DND-41 (cell line): ENCODE data around the gene CIROP.

Experiments used
- ATAC-seq: fragments of 200-7000 bp; cut with Tn5 transposase; 3 replicates; pipeline ENCODE4 v1.9.1; 2021; ENCODE audit warnings: low read depth; ENCODE audit not compliant: insufficient read depth
- DNase-seq: peaks from one replicate; pipeline ENCODE4 v3.0.0-alpha.2; 2020
- H2AFZ ChIP-seq: 2 replicates; pipeline ENCODE4 v1.6.0; 2012; ENCODE audit warnings: low read depth, low read length
- H3K27ac ChIP-seq: 2 replicates; pipeline ENCODE4 v1.5.1; 2012; ENCODE audit warnings: low read length, inconsistent platforms
- H3K27me3 ChIP-seq: fragments of 200-600 bp; sonication (generic); 2 replicates; pipeline ENCODE4 v1.6.0; 2012; ENCODE audit warnings: low read length, mild to moderate bottlenecking, inconsistent platforms; ENCODE audit not compliant: insufficient read depth, poor library complexity
- H3K36me3 ChIP-seq: 2 replicates; pipeline ENCODE4 v1.5.1; 2012; ENCODE audit warnings: low read length, inconsistent platforms; ENCODE audit not compliant: insufficient read depth
- H3K4me1 ChIP-seq: 2 replicates; pipeline ENCODE4 v1.5.1; 2012; ENCODE audit warnings: mild to moderate bottlenecking, low read length; ENCODE audit not compliant: insufficient read depth
- H3K4me2 ChIP-seq: 2 replicates; pipeline ENCODE4 v1.6.0; 2012; ENCODE audit warnings: mild to moderate bottlenecking, moderate library complexity, low read length, inconsistent platforms; ENCODE audit not compliant: insufficient read depth
- H3K4me3 ChIP-seq, 2 experiments: fragments of 200-600 bp in 1 of 2; shearing (Covaris generic) in 1 of 2; 2 replicates each; pipeline ENCODE4 v1.5.1; 2012 to 2016; ENCODE audit warnings: inconsistent platforms in 2 of 2, low read length in 2 of 2, mild to moderate bottlenecking in 2 of 2, low read depth in 1 of 2, moderate library complexity in 1 of 2
- H3K79me2 ChIP-seq: 2 replicates; pipeline ENCODE4 v1.6.0; 2012; ENCODE audit warnings: low read length, inconsistent platforms; ENCODE audit not compliant: insufficient read depth
- H3K9ac ChIP-seq: 2 replicates; pipeline ENCODE4 v1.6.0; 2012; ENCODE audit warnings: low read depth, mild to moderate bottlenecking, inconsistent platforms, low read length, moderate library complexity
- H3K9me3 ChIP-seq: 2 replicates; pipeline ENCODE4 v1.5.1; 2012; ENCODE audit warnings: low read length, moderate library complexity, mild to moderate bottlenecking, inconsistent platforms; ENCODE audit not compliant: insufficient read depth, severe bottlenecking
- H4K20me1 ChIP-seq: 2 replicates; pipeline ENCODE4 v1.6.0; 2012; ENCODE audit warnings: low read length; ENCODE audit not compliant: insufficient read depth
- CTCF ChIP-seq: IDR thresholded peaks from 2 replicates; pipeline ENCODE4 v1.5.1; 2012; ENCODE audit warnings: borderline replicate concordance, low read length, moderate library complexity, mild to moderate bottlenecking; ENCODE audit not compliant: poor library complexity, severe bottlenecking; ENCODE audit errors: extremely low read depth
- EZH2 ChIP-seq: IDR thresholded peaks from 3 replicates; pipeline ENCODE4 v1.6.1; 2012; ENCODE audit warnings: borderline replicate concordance, low read depth, mild to moderate bottlenecking, moderate library complexity, low read length, inconsistent platforms; ENCODE audit not compliant: severe bottlenecking

CIROP gene

GRCh38 chr14:23062002-23062401 lies 42.8 kb downstream of the CIROP start:
- H2AFZ ChIP-seq = no peak overlapping the region
- no peaks in the 10 kb centered on the region for H3K9me3 ChIP-seq
- H3K79me2 ChIP-seq = peaks cover 11% of the 10 kb centered on the region
- peaks cover 79% of the 10 kb centered on the region for H3K36me3 ChIP-seq
- no peak overlapping the region for H3K4me2 ChIP-seq
- peaks cover 3% of the 10 kb centered on the region for H3K27me3 ChIP-seq
- H3K27ac ChIP-seq = no peak overlapping the region
- H3K4me3 ChIP-seq = no peak overlapping the region
- peaks cover 11% of the 10 kb centered on the region for H3K4me1 ChIP-seq
- TF ChIP-seq CTCF = no peak
- no peak for TF ChIP-seq EZH2
- peaks cover 28% of the 10 kb centered on the region; the same call in 1 of the 2 replicates for H4K20me1 ChIP-seq
- no peak overlapping the region for H3K9ac ChIP-seq
- DNase-seq = no peak
- ATAC-seq = no peak

DNA sequence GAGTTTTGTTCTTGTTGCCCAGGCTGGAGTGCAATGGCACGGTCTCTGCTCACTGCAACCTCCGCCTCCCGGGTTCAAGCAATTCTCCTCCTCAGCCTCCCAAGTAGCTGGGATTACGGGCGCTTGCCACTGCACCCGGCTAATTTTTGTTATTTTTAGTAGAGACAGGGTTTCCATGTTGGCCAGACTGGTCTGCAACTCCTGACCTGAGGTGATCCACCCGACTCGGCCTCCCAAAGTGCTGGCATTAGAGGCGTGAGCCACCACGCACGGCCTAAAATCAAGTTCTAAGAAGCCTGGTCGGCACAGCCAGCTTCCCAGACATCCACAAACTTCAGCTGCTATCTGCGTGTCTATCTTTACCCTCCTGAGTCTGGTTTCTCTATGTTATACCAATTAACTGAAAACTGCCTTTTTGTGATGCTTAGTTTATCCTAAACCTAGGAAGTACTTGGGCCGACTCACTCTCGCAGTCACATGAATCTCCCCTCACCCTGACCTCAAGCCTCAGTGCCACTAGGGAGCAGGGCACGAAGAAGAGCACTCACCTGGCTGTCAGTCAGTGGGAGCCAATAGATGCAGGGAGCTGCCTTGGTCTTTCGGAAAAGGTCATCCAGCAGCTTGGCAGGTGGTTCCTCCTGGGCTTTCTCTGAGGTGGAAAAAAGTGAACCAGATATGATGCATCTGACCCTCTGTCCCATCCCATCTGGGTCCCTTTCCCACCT lies 44.1 kb downstream of the CIROP start:
- Histone ChIP-seq H3K9me3 (no peaks in the 10 kb centered on the region), H2AFZ (no peak overlapping the region), H3K36me3 (peaks cover 67% of the 10 kb centered on the region), H3K79me2 (0 out of 2 replicates have a peak, but pooled peaks cover 2% of the 10 kb centered on the region), H3K4me3 (no peak overlapping the region), H3K9ac (no peak overlapping the region), H3K27ac (no peak overlapping the region), H3K4me2 (no peak overlapping the region), H3K4me1 (peaks cover 19% of the 10 kb centered on the region), H4K20me1 (peaks cover 22% of the 10 kb centered on the region), H3K27me3 (peaks cover 6% of the 10 kb centered on the region)
- no peak for TF ChIP-seq EZH2
- TF ChIP-seq CTCF = no peak
- DNase-seq = no peak
- no peak for ATAC-seq

DNA sequence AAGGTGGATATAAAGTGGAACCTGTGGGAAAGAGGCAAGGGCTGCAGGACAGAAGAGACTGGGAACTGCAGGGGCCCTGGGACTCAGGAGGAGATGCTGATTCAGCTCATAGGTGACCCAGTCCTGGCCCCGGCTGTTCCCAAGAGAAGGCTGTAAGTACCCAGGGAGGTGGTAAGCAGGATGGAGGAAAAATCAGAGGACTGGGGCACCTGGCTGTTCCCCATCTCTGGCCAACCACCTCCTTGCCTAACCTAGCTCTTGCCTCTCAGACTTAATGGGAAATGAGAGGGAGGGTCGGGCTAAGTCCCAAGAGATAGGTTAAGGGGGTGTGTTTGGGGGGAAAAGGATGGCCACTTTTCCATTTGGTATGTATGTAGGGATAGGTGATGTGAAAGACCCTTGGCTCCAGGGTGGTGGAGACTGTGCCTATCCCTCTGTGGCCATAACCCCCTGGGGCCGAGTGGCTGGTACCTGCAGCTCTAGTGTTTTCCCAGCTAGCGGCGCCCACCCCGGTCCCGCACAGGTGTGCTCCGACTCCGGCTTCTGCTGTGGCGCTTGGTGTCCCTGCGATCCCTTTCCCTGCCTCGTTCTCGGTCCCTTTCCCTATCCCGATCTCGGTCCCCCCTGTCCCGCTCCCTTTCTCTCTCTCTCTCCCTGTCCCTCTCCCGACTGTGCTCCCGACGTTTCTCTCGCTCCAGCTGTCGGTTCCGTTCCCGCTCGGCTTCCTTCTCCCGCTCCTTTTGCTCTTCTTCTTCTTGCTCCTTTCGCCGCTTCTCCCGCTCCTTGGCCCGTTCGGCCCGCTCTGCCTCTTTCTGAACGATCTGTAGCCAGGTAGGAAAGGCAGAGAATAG lies 45.9 kb downstream of the CIROP start:
- Histone ChIP-seq H2AFZ (no peak overlapping the region), H3K27me3 (peaks cover 6% of the 10 kb centered on the region), H3K9ac (no peak overlapping the region), H4K20me1 (peaks cover 15% of the 10 kb centered on the region), H3K79me2 (no peaks in the 10 kb centered on the region), H3K4me1 (peaks cover 19% of the 10 kb centered on the region), H3K36me3 (peaks cover 49% of the 10 kb centered on the region), H3K9me3 (no peaks in the 10 kb centered on the region), H3K4me2 (no peak overlapping the region), H3K4me3 (no peak overlapping the region), H3K27ac (no peak overlapping the region)
- no peak for TF ChIP-seq EZH2
- TF ChIP-seq CTCF = no peak
- DNase-seq (no peak), ATAC-seq (no peak)
